GM12864 (cell line): ENCODE data around the gene GNAT2.

Experiments
- DNase-seq: peaks from one replicate; pipeline ENCODE4 v3.0.0-alpha.2; 2011; ENCODE audit warnings: low read depth
- H3K4me3 ChIP-seq: 2 replicates; pipeline ENCODE4 v1.5.1; 2011; ENCODE audit warnings: mild to moderate bottlenecking, low read depth, low read length, control low read depth
- TF ChIP-seq, protein P1 (sequence below): IDR thresholded peaks from 2 replicates; pipeline ENCODE4 v1.5.1; 2011; ENCODE audit warnings: low read depth, mild to moderate bottlenecking, moderate library complexity, low read length, control low read depth, inconsistent platforms; ENCODE audit errors: missing control alignments

The GNAT2 gene

DNA sequence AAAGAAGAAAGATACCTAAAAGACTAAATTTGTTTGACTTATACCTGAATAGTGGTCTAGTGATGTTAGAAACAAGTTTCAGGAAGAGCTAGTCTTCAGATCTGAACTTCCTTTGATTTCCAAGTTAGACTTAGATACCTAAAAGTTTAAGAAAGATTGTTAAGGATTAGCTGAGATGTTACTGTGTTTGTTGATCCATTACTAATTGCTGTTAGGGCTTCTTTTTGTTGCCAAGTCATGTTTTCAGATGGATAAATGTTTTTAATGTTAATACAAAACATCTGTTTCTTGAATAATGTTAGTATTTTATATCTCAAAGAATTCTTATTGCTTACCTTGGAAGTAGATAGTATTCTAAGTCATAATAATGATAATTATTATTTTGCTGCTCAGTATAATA lies 59.4 kb downstream of the GNAT2 start:
- no peak for DNase-seq
- TF ChIP-seq, protein P1, sequence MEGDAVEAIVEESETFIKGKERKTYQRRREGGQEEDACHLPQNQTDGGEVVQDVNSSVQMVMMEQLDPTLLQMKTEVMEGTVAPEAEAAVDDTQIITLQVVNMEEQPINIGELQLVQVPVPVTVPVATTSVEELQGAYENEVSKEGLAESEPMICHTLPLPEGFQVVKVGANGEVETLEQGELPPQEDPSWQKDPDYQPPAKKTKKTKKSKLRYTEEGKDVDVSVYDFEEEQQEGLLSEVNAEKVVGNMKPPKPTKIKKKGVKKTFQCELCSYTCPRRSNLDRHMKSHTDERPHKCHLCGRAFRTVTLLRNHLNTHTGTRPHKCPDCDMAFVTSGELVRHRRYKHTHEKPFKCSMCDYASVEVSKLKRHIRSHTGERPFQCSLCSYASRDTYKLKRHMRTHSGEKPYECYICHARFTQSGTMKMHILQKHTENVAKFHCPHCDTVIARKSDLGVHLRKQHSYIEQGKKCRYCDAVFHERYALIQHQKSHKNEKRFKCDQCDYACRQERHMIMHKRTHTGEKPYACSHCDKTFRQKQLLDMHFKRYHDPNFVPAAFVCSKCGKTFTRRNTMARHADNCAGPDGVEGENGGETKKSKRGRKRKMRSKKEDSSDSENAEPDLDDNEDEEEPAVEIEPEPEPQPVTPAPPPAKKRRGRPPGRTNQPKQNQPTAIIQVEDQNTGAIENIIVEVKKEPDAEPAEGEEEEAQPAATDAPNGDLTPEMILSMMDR: no peak
- no peak overlapping the region for H3K4me3 ChIP-seq

DNA sequence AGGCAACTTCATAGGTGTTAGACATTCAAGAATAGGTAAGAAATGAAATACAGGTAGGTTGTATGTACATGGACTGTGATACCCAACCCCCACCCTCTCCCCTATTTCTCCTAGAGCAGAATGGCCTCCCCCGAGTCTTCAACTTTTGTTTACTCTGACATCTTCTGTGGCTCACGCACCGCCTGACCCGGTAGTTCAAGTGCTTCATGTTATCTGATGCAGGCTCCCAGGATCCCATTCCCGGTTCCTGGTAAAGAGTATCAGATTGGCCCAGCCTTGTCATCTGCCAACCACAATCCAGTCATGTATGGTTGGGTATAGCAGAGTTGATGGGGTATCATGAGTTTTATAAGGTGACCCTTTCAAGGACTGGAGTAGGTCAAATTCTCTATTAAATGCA lies 61.9 kb downstream of the GNAT2 start:
- TF ChIP-seq, protein P1: no peak
- no peak for DNase-seq
- H3K4me3 ChIP-seq: no peak overlapping the region

DNA sequence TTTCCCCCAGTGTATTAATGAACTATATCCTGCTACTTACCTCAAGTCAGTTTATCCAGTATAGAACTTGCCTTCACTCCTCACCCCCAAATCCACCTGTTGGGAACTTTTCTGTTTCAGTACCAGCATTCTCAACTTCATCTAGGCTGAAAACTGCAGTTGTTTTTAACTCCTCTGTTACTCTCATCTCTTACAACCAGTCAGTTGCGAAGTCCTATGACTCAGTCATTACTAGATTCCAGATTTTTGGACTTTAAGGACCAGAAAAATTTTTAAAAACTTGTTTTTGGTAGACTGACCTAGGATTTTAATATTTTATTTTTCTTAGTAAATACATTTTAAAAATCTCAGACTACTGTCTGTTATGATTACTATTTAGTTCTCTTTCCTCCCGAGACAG lies 62.9 kb downstream of the GNAT2 start:
- H3K4me3 ChIP-seq: no peak overlapping the region
- no peak for DNase-seq
- TF ChIP-seq, protein P1: no peak
